Measurements from ENCODE around the gene USP12.
"Not testable (repeated sequence)": the region's sequence is repeated elsewhere in the genome, so short reads cannot be mapped to it uniquely, and the experiment has no call there.

USP12 gene

GRCh38 chr13:27149702-27150101 is 21.9 kb downstream of the USP12 start:
- no peak for DNase-seq

DNA sequence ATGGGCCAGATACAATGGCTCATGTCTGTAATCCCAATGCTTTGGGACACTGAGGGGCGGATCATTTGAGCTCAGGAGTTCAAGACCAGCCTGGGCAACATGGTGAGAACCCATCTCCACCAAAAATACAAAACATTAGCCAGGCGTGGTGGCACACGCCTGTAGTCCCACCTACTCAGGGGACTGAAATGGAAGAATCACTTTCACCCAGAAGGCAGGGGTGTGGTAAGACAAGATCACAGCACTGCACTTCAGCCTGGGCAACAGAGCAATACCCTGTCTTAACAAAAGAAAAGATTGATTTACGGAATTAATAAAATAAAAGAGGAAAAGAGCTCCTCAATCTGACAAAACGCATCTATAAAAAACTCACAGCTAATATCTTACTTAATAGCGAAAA is 22.7 kb downstream of the USP12 start:
- no peak for DNase-seq

- peak; percentile 51 to 66 for DNase-seq
Observed at GRCh38 chr13:27147530-27148170, 24.0 kb downstream of the USP12 start.

DNA sequence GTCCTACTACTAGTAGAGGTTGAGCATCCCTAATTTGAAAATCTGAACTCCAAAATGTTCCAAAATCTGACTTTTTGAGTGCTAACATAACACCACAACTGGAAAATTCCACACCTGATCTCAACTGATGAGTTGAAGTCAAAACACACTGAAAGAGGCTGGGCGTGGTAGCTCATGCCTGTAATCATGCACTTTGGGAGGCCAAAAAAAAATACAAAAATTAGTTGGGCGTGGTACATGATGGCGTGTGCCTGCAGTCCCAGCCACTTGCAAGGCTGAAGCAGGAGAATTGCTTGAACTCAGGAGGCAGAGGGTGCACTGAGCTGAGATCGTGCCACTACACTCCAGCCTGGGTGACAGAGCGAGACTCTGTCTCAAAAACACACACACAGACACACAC is 29.9 kb downstream of the USP12 start:
- no peak for DNase-seq

DNA sequence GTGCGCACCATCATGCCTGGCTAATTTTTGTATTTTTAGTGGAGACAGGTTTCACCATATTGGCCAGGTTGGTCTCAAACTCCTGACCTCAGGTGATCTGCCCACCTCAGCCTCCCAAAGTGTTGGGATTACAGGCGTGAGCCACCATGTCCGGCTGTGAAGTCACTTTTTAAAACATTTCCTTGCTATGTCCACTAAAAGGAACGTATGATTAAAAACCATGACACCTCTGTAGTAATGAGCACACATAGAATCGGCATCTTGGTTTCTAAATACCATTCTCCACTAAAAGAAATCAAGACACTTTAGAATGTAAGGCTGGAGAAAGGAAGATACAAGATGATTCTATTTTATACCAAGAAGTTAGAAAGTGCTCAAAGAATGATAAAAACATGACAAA is 30.5 kb downstream of the USP12 start:
- DNase-seq, result not testable (repeated sequence)

GRCh38 chr13:27140060-27140459 is 31.6 kb downstream of the USP12 start:
- no peak for DNase-seq

DNA sequence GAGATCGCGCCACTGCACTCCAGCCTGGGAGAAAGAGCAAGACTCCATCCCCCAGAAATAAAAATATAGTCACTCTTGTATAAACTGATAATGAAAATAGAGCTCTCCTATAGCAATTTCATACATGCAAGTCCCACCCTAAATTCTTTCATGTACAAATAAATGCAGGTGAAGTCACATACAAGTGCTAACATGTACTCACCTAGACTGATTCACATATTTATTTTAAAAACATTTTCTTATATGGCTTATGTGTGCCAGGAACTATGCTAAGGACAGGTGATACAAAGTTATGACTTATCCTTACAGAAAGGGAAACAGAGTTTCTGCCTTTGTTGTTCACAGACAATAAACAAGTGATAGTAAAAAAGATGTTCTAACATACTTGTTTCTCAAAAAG is 32.0 kb downstream of the USP12 start:
- DNase-seq, result no peak

DNA sequence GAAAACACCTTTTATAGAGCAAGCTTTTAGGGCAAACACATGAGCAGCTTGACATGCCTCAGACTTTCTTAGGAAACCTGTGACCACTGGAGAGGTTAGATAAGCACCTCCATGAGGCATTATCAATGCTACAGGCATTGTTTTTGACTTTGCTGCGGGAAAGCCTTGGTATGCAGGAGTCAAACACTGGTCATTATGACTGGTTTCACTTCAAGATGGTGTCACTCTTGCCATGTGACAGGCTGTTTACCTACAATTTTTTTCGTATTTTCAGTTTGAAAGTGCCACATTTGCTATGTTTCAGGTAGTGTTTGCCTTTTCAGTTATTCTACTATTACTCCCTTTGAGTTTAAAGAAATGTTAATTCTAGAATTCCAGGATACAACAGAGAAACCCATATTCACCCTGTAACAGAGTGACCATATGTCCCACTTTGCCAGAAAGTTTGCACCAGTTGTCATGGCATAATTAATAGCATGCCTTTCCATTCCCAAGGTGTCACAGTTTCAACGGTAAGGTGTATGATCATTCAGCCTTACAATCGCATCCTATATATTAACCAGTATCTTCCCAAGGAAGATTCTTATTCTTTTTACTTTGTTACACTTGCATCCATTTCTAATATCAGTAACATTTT is 33.0 kb downstream of the USP12 start:
- no peak for DNase-seq

- DNase-seq, result no peak
Observed at GRCh38 chr13:27137759-27138158, 33.9 kb downstream of the USP12 start.

DNA sequence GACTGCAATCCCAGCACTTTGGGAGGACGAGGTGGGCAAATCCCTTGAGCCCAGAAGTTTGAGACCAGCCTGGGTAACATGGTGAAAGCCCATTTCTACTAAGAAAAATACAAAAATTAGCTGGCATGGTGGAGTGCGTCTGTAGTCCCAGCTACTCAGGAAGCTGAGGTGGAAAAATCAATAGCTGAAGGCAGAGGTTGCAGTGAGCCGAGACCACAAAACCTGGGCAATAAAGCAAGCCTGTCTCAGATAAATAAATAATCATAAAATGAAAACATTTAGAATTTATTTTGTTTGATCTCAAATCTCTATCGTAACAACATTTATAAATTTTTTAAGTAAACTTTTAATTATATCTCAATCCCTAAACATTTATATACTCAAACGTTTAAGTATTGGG is 36.6 kb downstream of the USP12 start:
- no peak for DNase-seq

DNA sequence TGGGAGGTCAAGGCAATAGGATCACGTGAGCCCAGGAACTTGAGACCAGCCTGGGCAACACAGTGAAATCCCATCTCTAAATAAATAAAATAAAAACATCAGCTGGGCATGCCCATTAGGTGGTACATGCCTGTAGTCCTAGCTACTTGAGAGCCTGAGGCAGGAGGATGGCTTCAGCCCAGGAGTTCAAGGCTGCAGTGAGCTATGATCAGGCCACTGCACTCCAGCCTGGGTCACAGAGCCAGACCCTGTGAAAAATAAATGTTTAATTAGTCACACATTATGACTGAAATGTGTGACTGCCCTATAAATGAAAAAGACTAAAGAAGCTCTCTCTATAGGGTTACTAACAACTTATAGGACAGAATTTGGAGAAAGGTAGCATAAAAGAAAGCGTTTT is 37.7 kb downstream of the USP12 start:
- no peak for DNase-seq

DNA sequence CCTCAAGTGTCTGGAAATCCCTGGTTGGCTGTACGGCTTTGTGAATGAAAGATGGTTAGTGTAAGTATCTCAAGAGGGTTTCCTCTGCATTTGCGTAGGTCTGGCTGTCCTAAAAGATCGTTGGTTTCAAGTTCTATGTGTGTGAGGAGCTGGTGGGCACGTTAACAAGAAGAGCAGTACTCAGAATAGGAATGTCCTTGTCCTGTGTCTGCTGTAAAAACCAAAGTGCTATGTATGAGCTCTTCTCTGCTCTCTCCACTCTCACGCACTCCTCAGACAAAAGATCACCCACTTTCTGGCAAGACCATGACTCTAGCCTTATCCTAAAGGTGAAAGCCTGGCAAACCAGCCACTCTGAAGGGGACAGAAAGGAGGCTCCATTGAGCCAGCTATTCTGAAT is 39.1 kb downstream of the USP12 start:
- no peak for DNase-seq

DNA sequence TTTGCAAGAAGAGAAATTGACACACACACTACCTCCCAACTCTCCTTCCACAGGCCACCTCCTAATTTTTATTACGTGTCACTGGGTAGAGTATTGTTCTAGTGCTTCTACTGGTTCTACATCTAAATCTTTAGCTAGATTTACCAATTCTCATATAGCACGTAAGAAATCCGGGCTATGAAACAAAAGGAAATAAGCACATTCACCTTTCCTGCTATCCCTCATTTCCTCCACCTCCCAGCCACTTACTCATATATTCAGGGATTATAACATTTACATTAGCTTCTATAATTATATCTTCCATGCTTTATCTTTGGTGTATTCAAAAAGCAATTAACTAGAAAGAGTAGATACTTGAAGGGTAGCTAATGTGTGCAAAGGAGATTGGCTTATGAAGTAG is 39.7 kb downstream of the USP12 start:
- DNase-seq, result no peak

DNA sequence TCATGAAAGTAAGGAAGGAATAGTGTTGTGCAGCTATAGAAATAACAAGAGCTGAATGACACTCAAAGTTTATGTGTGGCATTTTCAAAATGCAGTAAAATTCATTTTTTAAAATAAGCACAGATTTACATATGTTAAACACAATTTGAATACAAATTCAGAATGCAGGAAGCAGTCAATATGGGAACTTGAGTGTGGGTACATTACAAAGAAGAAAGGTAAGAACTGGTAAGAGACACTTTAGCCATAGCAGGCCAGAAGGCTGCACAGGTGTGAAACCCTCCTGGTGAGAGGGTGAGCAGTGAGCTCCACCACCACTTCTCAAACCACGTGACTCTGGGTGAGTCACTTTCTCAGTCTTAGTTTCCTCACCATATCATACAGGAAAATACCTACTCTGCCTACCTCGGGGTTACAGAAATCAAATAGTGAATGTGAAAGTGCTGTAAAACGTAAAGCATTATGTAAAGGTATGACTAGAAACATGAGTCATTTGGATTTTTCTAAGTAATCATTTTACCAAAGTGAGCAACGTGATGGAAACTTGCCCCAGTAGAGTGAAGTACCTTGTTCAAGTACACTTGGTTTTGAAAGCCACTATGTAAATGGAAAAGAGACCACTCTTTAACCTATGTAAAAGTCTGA is 40.5 kb downstream of the USP12 start:
- DNase-seq, result peak; percentile 67 to 90

DNA sequence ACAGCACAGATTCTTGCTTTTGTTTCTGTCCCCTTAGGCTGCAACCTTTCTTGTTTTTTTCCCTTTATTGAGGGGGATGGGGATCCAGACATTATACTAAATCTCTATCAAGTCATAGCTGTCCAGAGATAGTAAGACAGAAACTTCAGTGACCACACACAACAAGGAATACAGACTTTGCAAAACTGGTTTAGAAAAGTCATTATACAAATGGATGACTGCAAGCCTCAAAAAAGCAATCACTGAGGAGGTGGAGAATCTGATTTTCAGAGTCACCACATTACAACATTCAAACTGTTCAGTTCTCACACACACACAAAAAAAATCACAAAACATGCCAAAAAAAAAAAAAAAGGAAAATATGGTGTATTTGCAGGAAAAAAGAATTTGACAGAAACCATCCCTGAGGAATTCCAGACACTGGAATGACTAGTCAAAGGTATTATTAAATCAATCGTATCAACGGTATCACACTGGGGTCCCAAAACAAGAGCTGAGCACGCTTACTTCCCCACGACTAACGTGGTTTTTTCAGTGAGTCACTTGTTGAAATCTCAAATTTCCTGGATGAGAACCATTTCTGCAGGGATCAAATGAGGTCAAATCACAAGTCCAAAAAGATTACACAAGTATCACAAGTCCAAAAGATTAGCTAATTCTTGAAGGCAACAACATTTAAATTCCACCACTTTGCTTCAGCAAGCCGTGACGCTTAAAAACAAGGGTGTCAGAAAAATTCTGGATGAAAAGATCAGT is 41.2 kb downstream of the USP12 start:
- DNase-seq, result peak; percentile 88 to 97

- no peak for DNase-seq
Observed at GRCh38 chr13:27128825-27129627, 42.6 kb downstream of the USP12 start.

- DNase-seq, result peak; percentile 32 to 36
Observed at GRCh38 chr13:27126859-27127258, 44.8 kb downstream of the USP12 start.

GRCh38 chr13:27125357-27126282 is 46.0 kb downstream of the USP12 start:
- DNase-seq, result no peak

- no peak for DNase-seq
Observed at GRCh38 chr13:27124571-27124970, 47.0 kb downstream of the USP12 start.

DNA sequence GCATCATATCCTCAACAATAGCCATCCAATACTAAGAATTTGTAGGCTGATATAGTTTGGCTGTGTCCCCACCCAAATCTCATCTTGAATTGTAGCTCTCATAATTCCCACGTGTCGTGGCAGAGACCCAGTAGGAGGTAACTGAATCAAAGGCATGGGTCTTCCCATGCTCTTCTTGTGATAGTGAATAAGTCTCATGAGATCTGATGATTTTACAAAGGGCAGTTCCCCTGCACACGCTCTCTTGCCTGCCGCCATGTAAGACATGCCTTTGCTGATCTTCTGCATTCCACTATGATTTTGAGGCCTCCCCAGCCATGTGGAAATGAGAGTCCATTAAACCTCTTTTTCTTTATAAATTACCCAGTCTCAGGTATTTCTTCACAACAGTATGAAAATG is 48.2 kb downstream of the USP12 start:
- peak in 1 of 2 donors; percentile 14 for DNase-seq

GRCh38 chr13:27122036-27122435 is 49.6 kb downstream of the USP12 start:
- DNase-seq, result no peak

GRCh38 chr13:27120811-27121210 is 50.8 kb downstream of the USP12 start:
- no peak for DNase-seq
